Mammary epithelial cell (primary cell): ENCODE data around the gene DOK3.

Source experiments
- EZH2 ChIP-seq: IDR thresholded peaks from 2 replicates; pipeline ENCODE4 v1.6.1; 2012; ENCODE audit warnings: low read length, inconsistent platforms, borderline replicate concordance
- TF ChIP-seq, protein P1 (sequence below), 2 donors: IDR thresholded peaks in 1 of 2; conservative IDR thresholded peaks in 1 of 2; 2 replicates each; pipeline ENCODE4 v1.5.1; 2011 to 2012; ENCODE audit warnings: inconsistent platforms in 2 of 2, low read length in 2 of 2, mild to moderate bottlenecking in 2 of 2, control low read depth in 1 of 2, low read depth in 1 of 2; ENCODE audit not compliant: insufficient read depth in 1 of 2; ENCODE audit errors: extremely low read depth in 1 of 2

DNA sequence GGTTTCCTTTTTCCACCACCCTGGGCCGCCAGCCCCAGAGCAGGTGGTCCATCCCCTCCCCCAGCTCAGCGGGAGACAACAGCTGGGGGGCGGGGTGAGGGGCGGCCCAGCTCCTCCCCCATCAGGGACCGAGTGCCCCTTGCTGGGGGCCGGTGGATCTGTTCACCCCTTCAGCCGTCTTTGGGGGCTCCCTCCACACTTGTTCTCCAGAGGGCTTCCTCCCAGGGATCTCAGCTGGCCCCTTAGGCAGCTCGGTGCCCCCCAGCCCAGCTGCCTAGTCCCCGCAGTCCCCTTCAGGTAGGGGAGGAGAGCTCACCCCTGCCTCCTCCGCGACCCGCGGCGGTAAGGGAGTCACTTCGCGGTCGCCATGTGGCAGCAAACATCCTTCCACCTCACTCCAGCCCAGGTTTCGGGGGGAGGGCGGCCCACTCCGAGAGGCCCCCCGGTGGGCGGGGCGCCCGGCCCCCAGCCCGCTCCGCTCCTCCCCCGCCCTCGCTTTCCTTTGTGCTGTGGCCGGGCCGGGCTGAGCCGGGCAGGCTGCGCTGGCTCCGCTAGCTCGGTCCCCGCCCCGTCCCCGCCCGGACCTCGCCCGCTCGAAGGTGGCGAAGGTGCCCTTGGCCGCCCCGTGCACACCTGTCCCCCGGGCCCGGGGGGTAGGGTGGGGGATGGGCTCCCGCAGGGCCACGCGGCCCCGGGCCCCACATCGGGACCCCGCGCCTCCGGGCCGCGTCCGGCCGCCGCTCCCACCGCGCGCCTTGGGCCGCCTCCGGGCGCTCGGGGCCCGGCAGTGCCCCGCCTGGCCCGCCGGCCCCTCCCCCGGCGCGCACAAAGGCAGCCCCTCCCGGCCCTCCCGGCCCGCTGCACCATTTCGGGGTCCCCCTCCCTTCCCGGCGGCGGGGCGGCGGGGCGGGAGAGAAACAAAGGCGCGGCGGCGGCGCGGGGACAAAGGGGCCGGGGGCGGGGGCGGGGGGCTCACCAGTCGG lies 36.9 kb downstream of the DOK3 start:
- TF ChIP-seq, protein P1, sequence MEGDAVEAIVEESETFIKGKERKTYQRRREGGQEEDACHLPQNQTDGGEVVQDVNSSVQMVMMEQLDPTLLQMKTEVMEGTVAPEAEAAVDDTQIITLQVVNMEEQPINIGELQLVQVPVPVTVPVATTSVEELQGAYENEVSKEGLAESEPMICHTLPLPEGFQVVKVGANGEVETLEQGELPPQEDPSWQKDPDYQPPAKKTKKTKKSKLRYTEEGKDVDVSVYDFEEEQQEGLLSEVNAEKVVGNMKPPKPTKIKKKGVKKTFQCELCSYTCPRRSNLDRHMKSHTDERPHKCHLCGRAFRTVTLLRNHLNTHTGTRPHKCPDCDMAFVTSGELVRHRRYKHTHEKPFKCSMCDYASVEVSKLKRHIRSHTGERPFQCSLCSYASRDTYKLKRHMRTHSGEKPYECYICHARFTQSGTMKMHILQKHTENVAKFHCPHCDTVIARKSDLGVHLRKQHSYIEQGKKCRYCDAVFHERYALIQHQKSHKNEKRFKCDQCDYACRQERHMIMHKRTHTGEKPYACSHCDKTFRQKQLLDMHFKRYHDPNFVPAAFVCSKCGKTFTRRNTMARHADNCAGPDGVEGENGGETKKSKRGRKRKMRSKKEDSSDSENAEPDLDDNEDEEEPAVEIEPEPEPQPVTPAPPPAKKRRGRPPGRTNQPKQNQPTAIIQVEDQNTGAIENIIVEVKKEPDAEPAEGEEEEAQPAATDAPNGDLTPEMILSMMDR (conservative IDR thresholded peaks at IDR 0.05 in 1 of 2, IDR thresholded peaks at IDR 0.05 in 1 of 2; ENCODE audit: extremely low read depth in 1 of 2, insufficient read depth in 1 of 2, low read depth in 1 of 2, low read length in 2 of 2), result no peak
- no peak for TF ChIP-seq EZH2
